IMR-90 (cell line): ENCODE results near the gene PXYLP1. TPM values are rescaled to one million over a fixed set of nuclear protein-coding genes. Genes with fewer than 3 reads are reported as not detected.

Experiments used
- ATAC-seq: fragments of 200-7000 bp; cut with Tn5 transposase; 2 replicates; pipeline ENCODE4 v1.9.1; 2020; ENCODE audit warnings: low read depth, mild to moderate bottlenecking, moderate library complexity
- BruUV-seq: library from RNA; stranded (reverse); fragments of 400-500 nt; replicated peaks from 2 replicates; lab custom pipeline; 2021; lab: Mats Ljungman, UMichigan
- CTCF ChIA-PET: fragments of 300-600 bp; formaldehyde crosslinking; extraction: SDS; loops from one replicate; lab custom pipeline; 2021; ENCODE audit warnings: antibody characterized with exemption; lab: Yijun Ruan, JAX
- POLR2A ChIA-PET: fragments of 300-600 bp; sonication (Branson Sonifier 250); formaldehyde crosslinking; loops from one replicate; lab custom pipeline; 2022; ENCODE audit warnings: antibody characterized with exemption; ENCODE audit not compliant: unreplicated experiment; lab: Charles Lee
- DNase-seq: peaks from one replicate; pipeline ENCODE4 v3.0.0; 2013
- H2AFZ ChIP-seq: replicated peaks from 2 replicates; pipeline ENCODE3; 2013; ENCODE audit warnings: low read length, mild to moderate bottlenecking; ENCODE audit not compliant: poor library complexity
- H2AK5ac ChIP-seq: 2 replicates; pipeline ENCODE4 v1.6.1; 2013; ENCODE audit warnings: low read depth, low read length, inconsistent platforms
- H2AK9ac ChIP-seq: replicated peaks from 2 replicates; pipeline ENCODE3; 2013; ENCODE audit warnings: mild to moderate bottlenecking, low read depth, low read length, moderate library complexity; ENCODE audit not compliant: poor library complexity
- H2BK120ac ChIP-seq: 2 replicates; pipeline ENCODE4 v1.6.1; 2013; ENCODE audit warnings: low read depth, low read length, inconsistent platforms
- H2BK15ac ChIP-seq: 3 replicates; pipeline ENCODE4 v1.6.1; 2013; ENCODE audit warnings: low read depth, low read length, inconsistent platforms
- H2BK20ac ChIP-seq: 2 replicates; pipeline ENCODE4 v1.6.1; 2013; ENCODE audit warnings: low read depth, mild to moderate bottlenecking, inconsistent platforms, low read length, moderate library complexity
- H2BK5ac ChIP-seq: 2 replicates; pipeline ENCODE4 v1.6.1; 2013; ENCODE audit warnings: mild to moderate bottlenecking, low read depth, low read length, inconsistent platforms; ENCODE audit not compliant: poor library complexity, severe bottlenecking
- H3K14ac ChIP-seq: replicated peaks from 2 replicates; pipeline ENCODE4 v1.6.1; 2013; ENCODE audit warnings: low read depth, low read length, inconsistent platforms
- H3K18ac ChIP-seq: 2 replicates; pipeline ENCODE4 v1.6.1; 2013; ENCODE audit warnings: low read depth, low read length, control low read depth
- H3K23ac ChIP-seq: 2 replicates; pipeline ENCODE4 v1.6.1; 2013; ENCODE audit warnings: low read depth, low read length, inconsistent platforms
- H3K27ac ChIP-seq: 2 replicates; pipeline ENCODE4 v1.5.1; 2013; ENCODE audit warnings: mild to moderate bottlenecking, control low read depth, low read length; ENCODE audit not compliant: insufficient read depth
- H3K27me3 ChIP-seq: 2 replicates; pipeline ENCODE4 v1.6.1; 2013; ENCODE audit warnings: low read length; ENCODE audit not compliant: control insufficient read depth, insufficient read depth
- H3K36me3 ChIP-seq: 2 replicates; pipeline ENCODE4 v1.6.1; 2013; ENCODE audit warnings: low read length, mixed read lengths; ENCODE audit not compliant: control insufficient read depth, insufficient read depth
- H3K4ac ChIP-seq: 2 replicates; pipeline ENCODE4 v1.6.1; 2013; ENCODE audit warnings: low read depth, low read length, inconsistent platforms
- H3K4me1 ChIP-seq: 2 replicates; pipeline ENCODE4 v1.6.1; 2013; ENCODE audit warnings: low read length, mixed read lengths; ENCODE audit not compliant: control insufficient read depth, insufficient read depth
- H3K4me2 ChIP-seq: 2 replicates; pipeline ENCODE4 v1.6.1; 2013; ENCODE audit warnings: low read depth, mild to moderate bottlenecking, control low read depth, low read length, moderate library complexity
- H3K4me3 ChIP-seq: 2 replicates; pipeline ENCODE4 v1.5.1; 2013; ENCODE audit warnings: low read depth, mild to moderate bottlenecking, control low read depth, low read length, moderate library complexity; ENCODE audit not compliant: insufficient read depth
- H3K56ac ChIP-seq: 2 replicates; pipeline ENCODE4 v1.6.1; 2013; ENCODE audit warnings: low read length, inconsistent platforms; ENCODE audit not compliant: insufficient read depth; ENCODE audit errors: extremely low read depth
- H3K79me1 ChIP-seq, 2 experiments: 2 replicates each; pipeline ENCODE4 v1.6.1; 2013; ENCODE audit warnings: low read length in 2 of 2, inconsistent platforms in 1 of 2, low read depth in 1 of 2
- H3K9ac ChIP-seq: 2 replicates; pipeline ENCODE4 v1.6.1; 2013; ENCODE audit warnings: low read depth, low read length, control low read depth
- H3K9me1 ChIP-seq: 2 replicates; pipeline ENCODE4 v1.6.1; 2013; ENCODE audit warnings: low read length, inconsistent platforms; ENCODE audit not compliant: insufficient read depth
- H3K9me3 ChIP-seq: 2 replicates; pipeline ENCODE4 v1.6.1; 2013; ENCODE audit warnings: low read length; ENCODE audit not compliant: control insufficient read depth, insufficient read depth
- H4K20me1 ChIP-seq: 2 replicates; pipeline ENCODE4 v1.6.1; 2013; ENCODE audit warnings: low read length, inconsistent platforms; ENCODE audit not compliant: insufficient read depth
- H4K5ac ChIP-seq: 2 replicates; pipeline ENCODE4 v1.6.1; 2013; ENCODE audit warnings: mild to moderate bottlenecking, low read depth, low read length, control low read depth
- H4K8ac ChIP-seq, 2 experiments: 2 replicates each; pipeline ENCODE4 v1.6.1; 2013; ENCODE audit warnings: low read depth in 2 of 2, low read length in 2 of 2, control low read depth in 1 of 2, inconsistent platforms in 1 of 2
- H4K91ac ChIP-seq: 2 replicates; pipeline ENCODE4 v1.6.1; 2013; ENCODE audit warnings: low read depth, low read length, inconsistent platforms; ENCODE audit not compliant: insufficient read depth
- BHLHE40 ChIP-seq: fragments of 150-350 bp; IDR thresholded peaks from 2 replicates; pipeline ENCODE4 v1.6.1; 2016; ENCODE audit warnings: mild to moderate bottlenecking, low read depth, low read length
- CHD1 ChIP-seq: IDR thresholded peaks from 2 replicates; pipeline ENCODE4 v1.6.1; 2012; ENCODE audit warnings: low read depth, low read length, improper control_type of control experiment
- CTCF ChIP-seq: conservative IDR thresholded peaks from 2 replicates; pipeline ENCODE4 v1.5.1; 2012; ENCODE audit warnings: mild to moderate bottlenecking, low read depth, low read length, improper control_type of control experiment
- FOS ChIP-seq: fragments of 150-350 bp; IDR thresholded peaks from 2 replicates; pipeline ENCODE4 v1.6.1; 2016; ENCODE audit warnings: low read depth, low read length
- MAFK ChIP-seq: IDR thresholded peaks from 2 replicates; pipeline ENCODE4 v1.6.1; 2012; ENCODE audit warnings: low read depth, low read length, improper control_type of control experiment
- MAZ ChIP-seq: IDR thresholded peaks from 2 replicates; pipeline ENCODE4 v1.6.1; 2012; ENCODE audit warnings: low read depth, mild to moderate bottlenecking, low read length, improper control_type of control experiment, moderate library complexity, borderline replicate concordance
- MXI1 ChIP-seq: IDR thresholded peaks from 2 replicates; pipeline ENCODE4 v1.6.1; 2012; ENCODE audit warnings: low read depth, mild to moderate bottlenecking, low read length, moderate library complexity, borderline replicate concordance
- NFE2L2 ChIP-seq: fragments of 150-350 bp; IDR thresholded peaks from 2 replicates; pipeline ENCODE4 v1.6.1; 2016; ENCODE audit warnings: low read depth, mild to moderate bottlenecking, low read length
- POLR2A ChIP-seq: IDR thresholded peaks from 2 replicates; pipeline ENCODE4 v1.6.1; 2012; ENCODE audit warnings: mild to moderate bottlenecking, low read depth, low read length
- RAD21 ChIP-seq: IDR thresholded peaks from 2 replicates; pipeline ENCODE4 v1.6.1; 2012; ENCODE audit warnings: low read length, improper control_type of control experiment
- RCOR1 ChIP-seq: IDR thresholded peaks from 2 replicates; pipeline ENCODE4 v1.6.1; 2012; ENCODE audit warnings: mild to moderate bottlenecking, low read length, improper control_type of control experiment; ENCODE audit not compliant: insufficient replicate concordance
- RFX5 ChIP-seq: IDR thresholded peaks from 2 replicates; pipeline ENCODE4 v1.8.0; 2012; ENCODE audit warnings: low read depth, mild to moderate bottlenecking, low read length, moderate library complexity
- SMC3 ChIP-seq: fragments of 150-350 bp; IDR thresholded peaks from 2 replicates; pipeline ENCODE4 v1.6.1; 2016; ENCODE audit warnings: low read depth, mild to moderate bottlenecking, antibody characterized with exemption, low read length, moderate library complexity
- USF2 ChIP-seq: fragments of 150-350 bp; IDR thresholded peaks from 2 replicates; pipeline ENCODE4 v1.6.1; 2017; ENCODE audit warnings: mild to moderate bottlenecking, antibody characterized with exemption, low read length, low read depth
- dilution Hi-C: fragments of 300-500 bp; cut with HindIII; formaldehyde crosslinking; loops from one replicate; pipeline ENCODE4 v1.14.3; 2018; ENCODE audit warnings: low sequenced_read_pairs; ENCODE audit not compliant: unreplicated experiment
- in situ Hi-C: fragments of 300-500 bp; cut with MboI; formaldehyde crosslinking; loops from 3 replicates; pipeline ENCODE4 v1.14.3; 2019; ENCODE audit warnings: low sequenced_read_pairs, inconsistent platforms, mixed read lengths
- intact Hi-C: fragments of 100-400 bp; cut with micrococcal nuclease; formaldehyde crosslinking; loops from 2 replicates; pipeline ENCODE4 v1.10.0; 2022
- polyA plus RNA-seq, 3 experiments: library from polyadenylated mRNA; depleted of rRNA; stranded (reverse); fragments of >200 nt; gene quantifications; 2 replicates each; pipeline ENCODE4 v1.2.3, GENCODE V29; 2012; ENCODE audit warnings: low replicate concordance in 1 of 3
- total RNA-seq: library from RNA; depleted of rRNA; stranded (reverse); fragments of >200 nt; gene quantifications from 2 replicates; pipeline ENCODE4 v1.2.3, GENCODE V29; 2012
- TF ChIP-seq, protein P1 (sequence below): fragments of 150-350 bp; IDR thresholded peaks from 2 replicates; pipeline ENCODE4 v1.6.1; 2016; ENCODE audit warnings: low read depth, mild to moderate bottlenecking, low read length, moderate library complexity, borderline replicate concordance

The PXYLP1 gene
- total and polyA plus RNA-seq, 2 of the 4 experiments (the other 2 are of a cell fraction) = 11.7 to 15.6 TPM

DNA sequence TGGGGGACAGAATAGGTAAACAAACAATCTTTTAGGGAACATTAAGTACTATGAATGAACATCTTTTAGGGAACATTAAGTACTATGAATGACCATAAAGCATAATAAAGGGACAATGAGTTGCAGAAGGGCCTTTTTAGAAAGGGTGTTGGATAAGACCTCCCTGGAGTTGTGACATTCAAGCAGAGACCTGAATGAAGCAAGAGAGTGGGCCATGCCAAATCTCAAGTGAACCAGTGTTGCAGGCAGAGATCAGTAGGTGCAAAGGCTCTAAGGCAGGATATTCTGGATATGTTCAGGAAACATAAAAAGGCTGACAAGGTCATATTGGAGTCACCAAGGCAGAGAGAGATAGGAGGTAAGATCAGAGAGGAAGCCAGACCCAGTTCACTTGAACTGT lies 107.3 kb downstream of the PXYLP1 start:
- in situ Hi-C loops (loop anchor here (25.0 kb wide), 1 partner anchor 548 kb away; the partner anchor contains the start of gene ATP1B3), intact Hi-C loops (no loop called here), dilution Hi-C loops (no loop called here)
- peak overlapping the region; percentile 85 for H2AK5ac ChIP-seq
- no peak overlapping the region for H3K9ac ChIP-seq
- H3K4me3 ChIP-seq = no peak overlapping the region
- peaks cover 17% of the 10 kb centered on the region for H3K4me1 ChIP-seq
- H3K79me1 ChIP-seq = peaks cover 0 to 12% of the 10 kb centered on the region in 2 experiments; a peak in 3 of 4 replicates
- H3K9me3 ChIP-seq = no peaks in the 10 kb centered on the region; the same call in 1 of the 2 replicates
- POLR2A ChIA-PET = no interaction called here
- H2BK120ac ChIP-seq = peak overlapping the region; percentile 79
- no peak overlapping the region for H3K56ac ChIP-seq
- no TSS peak for BruUV-seq
- no peaks in the 10 kb centered on the region for H3K27me3 ChIP-seq
- H3K9me1 ChIP-seq = peaks cover 18% of the 10 kb centered on the region
- H2BK15ac ChIP-seq = peak overlapping the region; percentile 87; the same call in 1 of the 3 replicates
- peak overlapping the region; percentile 14 for H3K4ac ChIP-seq
- no peak overlapping the region for H2AK9ac ChIP-seq
- H4K20me1 ChIP-seq = no peaks in the 10 kb centered on the region
- H2BK5ac ChIP-seq = no peak overlapping the region
- peak overlapping the region in 1 of 2 experiments; percentile 67; a peak in 1 of 4 replicates for H4K8ac ChIP-seq
- no peak for DNase-seq
- no peak overlapping the region; the same call in 1 of the 2 replicates for H4K5ac ChIP-seq
- no peak overlapping the region for H3K18ac ChIP-seq
- H2AFZ ChIP-seq = no peak overlapping the region
- no peak for ATAC-seq
- peak overlapping the region; percentile 53 for H4K91ac ChIP-seq
- no peaks in the 10 kb centered on the region; the same call in 1 of the 2 replicates for H3K36me3 ChIP-seq
- TF ChIP-seq, protein P1, sequence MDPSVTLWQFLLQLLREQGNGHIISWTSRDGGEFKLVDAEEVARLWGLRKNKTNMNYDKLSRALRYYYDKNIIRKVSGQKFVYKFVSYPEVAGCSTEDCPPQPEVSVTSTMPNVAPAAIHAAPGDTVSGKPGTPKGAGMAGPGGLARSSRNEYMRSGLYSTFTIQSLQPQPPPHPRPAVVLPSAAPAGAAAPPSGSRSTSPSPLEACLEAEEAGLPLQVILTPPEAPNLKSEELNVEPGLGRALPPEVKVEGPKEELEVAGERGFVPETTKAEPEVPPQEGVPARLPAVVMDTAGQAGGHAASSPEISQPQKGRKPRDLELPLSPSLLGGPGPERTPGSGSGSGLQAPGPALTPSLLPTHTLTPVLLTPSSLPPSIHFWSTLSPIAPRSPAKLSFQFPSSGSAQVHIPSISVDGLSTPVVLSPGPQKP = no peak
- TF ChIP-seq NFE2L2 = no peak
- no peak for TF ChIP-seq RCOR1
- TF ChIP-seq POLR2A = no peak
- TF ChIP-seq MXI1 = no peak
- no peak for TF ChIP-seq RFX5
- no peak for TF ChIP-seq MAFK
- no peak for TF ChIP-seq USF2
- TF ChIP-seq SMC3 = no peak
- TF ChIP-seq FOS = no peak
- TF ChIP-seq RAD21 = no peak
- no peak for TF ChIP-seq CHD1
- TF ChIP-seq BHLHE40 = no peak
- TF ChIP-seq MAZ = no peak
- no peak for TF ChIP-seq CTCF
- CTCF ChIA-PET = no interaction called here
- no peak overlapping the region for H3K14ac ChIP-seq
- no peak overlapping the region for H3K4me2 ChIP-seq
- no peak overlapping the region for H3K27ac ChIP-seq
- no peak overlapping the region; the same call in 1 of the 2 replicates for H3K23ac ChIP-seq
- H2BK20ac ChIP-seq = peak overlapping the region; percentile 68
